ENCODE results near the gene DNAJC28. TPM values are rescaled to one million over a fixed set of nuclear protein-coding genes. Genes with fewer than 3 reads are reported as not detected.
A peak's percentile ranks its signal among the peaks of the same experiment; 100 is the strongest.
"Not testable (repeated sequence)": the region's sequence is repeated elsewhere in the genome, so short reads cannot be mapped to it uniquely, and the experiment has no call there.

DNAJC28 gene
- total RNA-seq, 1 experiment from 2014 or later = 1.1 TPM

GRCh38 chr21:33493756-33494155 lies 2.2 kb upstream of the DNAJC28 start:
- H3K9me3 ChIP-seq = no peaks in the 10 kb centered on the region
- no peak overlapping the region for H3K4me3 ChIP-seq
- H3K36me3 ChIP-seq = no peaks in the 10 kb centered on the region
- no peak for DNase-seq
- H3K27me3 ChIP-seq = peaks cover 2% of the 10 kb centered on the region; the same call in 1 of the 2 replicates

- peaks cover 2% of the 10 kb centered on the region; the same call in 1 of the 2 replicates for H3K27me3 ChIP-seq
- no peaks in the 10 kb centered on the region for H3K36me3 ChIP-seq
- no peak overlapping the region for H3K4me3 ChIP-seq
- no peak for DNase-seq
- no peaks in the 10 kb centered on the region for H3K9me3 ChIP-seq
Observed at GRCh38 chr21:33492571-33492970, 1.1 kb upstream of the DNAJC28 start.

GRCh38 chr21:33490991-33491372 lies 534 bp downstream of the DNAJC28 start:
- Histone ChIP-seq H3K27me3 (peaks cover 2% of the 10 kb centered on the region; the same call in 1 of the 2 replicates), H3K4me3 (peak overlapping the region; percentile 91), H3K36me3 (no peaks in the 10 kb centered on the region), H3K9me3 (no peaks in the 10 kb centered on the region)
- no peak for DNase-seq

GRCh38 chr21:33488936-33489335 lies 2.6 kb downstream of the DNAJC28 start:
- no peak for DNase-seq
- Histone ChIP-seq H3K9me3 (no peaks in the 10 kb centered on the region), H3K27me3 (peaks cover 2% of the 10 kb centered on the region; the same call in 1 of the 2 replicates), H3K4me3 (no peak overlapping the region), H3K36me3 (no peaks in the 10 kb centered on the region)

- no peaks in the 10 kb centered on the region for H3K36me3 ChIP-seq
- peaks cover 2% of the 10 kb centered on the region; the same call in 1 of the 2 replicates for H3K27me3 ChIP-seq
- no peak overlapping the region for H3K4me3 ChIP-seq
- H3K9me3 ChIP-seq = no peaks in the 10 kb centered on the region
- no peak for DNase-seq
Observed at GRCh38 chr21:33487996-33488395, 3.5 kb downstream of the DNAJC28 start.

GRCh38 chr21:33481314-33481943 lies 10.1 kb downstream of the DNAJC28 start:
- Histone ChIP-seq H3K9me3 (no peaks in the 10 kb centered on the region), H3K36me3 (no peaks in the 10 kb centered on the region), H3K4me3 (no peak overlapping the region), H3K27me3 (no peaks in the 10 kb centered on the region)
- no peak for DNase-seq

- Histone ChIP-seq H3K9me3 (no peaks in the 10 kb centered on the region), H3K27me3 (no peaks in the 10 kb centered on the region), H3K36me3 (no peaks in the 10 kb centered on the region), H3K4me3 (peak overlapping the region; percentile 77)
- no peak for DNase-seq
Observed at GRCh38 chr21:33480481-33481103, 10.9 kb downstream of the DNAJC28 start.

GRCh38 chr21:33479679-33480480 lies 11.6 kb downstream of the DNAJC28 start, which contains the start of gene TMEM50B:
TMEM50B (minus strand) TSS chr21:33479974; CDS start chr21:33468885, 11,089 bp downstream.
- Histone ChIP-seq H3K36me3 (no peaks in the 10 kb centered on the region), H3K27me3 (no peaks in the 10 kb centered on the region), H3K9me3 (no peaks in the 10 kb centered on the region), H3K4me3 (peak within 1 kb of the TSS; percentile 77)
- peak; percentile 96 for DNase-seq

GRCh38 chr21:33478935-33479678 lies 12.4 kb downstream of the DNAJC28 start:
- no peaks in the 10 kb centered on the region for H3K27me3 ChIP-seq
- no peaks in the 10 kb centered on the region for H3K9me3 ChIP-seq
- no peaks in the 10 kb centered on the region for H3K36me3 ChIP-seq
- peak; percentile 22 for DNase-seq
- H3K4me3 ChIP-seq = peak overlapping the region; percentile 77

GRCh38 chr21:33478182-33478581 lies 13.3 kb downstream of the DNAJC28 start:
- 0 out of 2 replicates have a peak, but pooled peaks cover 2% of the 10 kb centered on the region for H3K9me3 ChIP-seq
- H3K4me3 ChIP-seq = peak overlapping the region; percentile 77
- no peaks in the 10 kb centered on the region for H3K36me3 ChIP-seq
- DNase-seq = no peak
- H3K27me3 ChIP-seq = no peaks in the 10 kb centered on the region

- no peaks in the 10 kb centered on the region for H3K36me3 ChIP-seq
- peaks cover 2% of the 10 kb centered on the region; the same call in 1 of the 2 replicates for H3K9me3 ChIP-seq
- DNase-seq = no peak
- no peaks in the 10 kb centered on the region for H3K27me3 ChIP-seq
- no peak overlapping the region for H3K4me3 ChIP-seq
Observed at GRCh38 chr21:33477066-33477465, 14.4 kb downstream of the DNAJC28 start.

- Histone ChIP-seq H3K9me3 (peaks cover 2% of the 10 kb centered on the region; the same call in 1 of the 2 replicates), H3K27me3 (no peaks in the 10 kb centered on the region), H3K4me3 (no peak overlapping the region), H3K36me3 (no peaks in the 10 kb centered on the region)
- DNase-seq = no peak
Observed at GRCh38 chr21:33473344-33473743, 18.2 kb downstream of the DNAJC28 start.

- Histone ChIP-seq H3K27me3 (no peaks in the 10 kb centered on the region), H3K4me3 (no peak overlapping the region), H3K36me3 (no peaks in the 10 kb centered on the region), H3K9me3 (peaks cover 2% of the 10 kb centered on the region; the same call in 1 of the 2 replicates)
- no peak for DNase-seq
Observed at GRCh38 chr21:33470701-33471100, 20.8 kb downstream of the DNAJC28 start.

- H3K36me3 ChIP-seq, H3K4me3 ChIP-seq, H3K9me3 ChIP-seq, H3K27me3 ChIP-seq, DNase-seq: not testable (repeated sequence)
Observed at GRCh38 chr21:33469183-33469582, 22.3 kb downstream of the DNAJC28 start.

- no peaks in the 10 kb centered on the region for H3K9me3 ChIP-seq
- H3K4me3 ChIP-seq = no peak overlapping the region
- DNase-seq = no peak
- no peaks in the 10 kb centered on the region for H3K27me3 ChIP-seq
- no peaks in the 10 kb centered on the region for H3K36me3 ChIP-seq
Observed at GRCh38 chr21:33461538-33462250, 29.8 kb downstream of the DNAJC28 start.

- no peak overlapping the region for H3K4me3 ChIP-seq
- no peaks in the 10 kb centered on the region for H3K27me3 ChIP-seq
- H3K9me3 ChIP-seq = no peaks in the 10 kb centered on the region
- DNase-seq = no peak
- no peaks in the 10 kb centered on the region for H3K36me3 ChIP-seq
Observed at GRCh38 chr21:33458861-33459260, 32.7 kb downstream of the DNAJC28 start.

All from MG63 (cell line).